Uterus (tissue), 2 donors: ENCODE measurements around the gene CABCOCO1.

ENCODE experiments used
- POLR2A ChIP-seq, 2 donors: fragments of 450-650 bp; IDR thresholded peaks; one replicate each; pipeline ENCODE4 v1.6.1; 2016; ENCODE audit warnings: antibody characterized with exemption in 2 of 2, mild to moderate bottlenecking in 1 of 2, moderate library complexity in 1 of 2
- TF ChIP-seq, protein P1 (sequence below), 4 experiments: fragments of 200-600 bp in 2 of 4; fragments of 450-650 bp in 2 of 4; sonication (generic) in 2 of 4; IDR thresholded peaks; one replicate each; pipeline ENCODE4 v1.5.1; 2016 to 2019; ENCODE audit warnings: antibody characterized with exemption in 4 of 4, mild to moderate bottlenecking in 2 of 4, moderate library complexity in 1 of 4

DNA sequence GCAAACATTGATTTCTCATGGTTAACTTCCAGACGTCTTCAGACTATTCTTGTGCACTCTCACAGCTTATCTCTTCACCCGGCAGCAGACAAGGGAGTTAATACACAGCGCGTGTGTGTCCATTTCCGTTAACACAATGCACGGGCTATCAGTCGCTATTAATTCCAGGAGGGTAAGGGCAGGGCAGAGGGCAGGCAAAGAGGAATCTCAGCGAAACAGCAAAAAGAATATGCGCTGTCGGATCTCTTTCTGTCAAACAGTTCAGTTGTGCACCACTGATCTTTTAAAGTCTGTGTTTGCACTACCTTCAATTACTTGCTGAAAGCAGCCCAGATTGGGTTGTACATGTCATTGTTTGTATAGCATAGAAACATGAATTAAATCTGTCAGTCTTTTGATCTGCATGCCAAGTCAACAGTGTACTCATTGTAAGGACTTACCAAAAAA is 41.1 kb upstream of the CABCOCO1 start:
- TF ChIP-seq, protein P1, sequence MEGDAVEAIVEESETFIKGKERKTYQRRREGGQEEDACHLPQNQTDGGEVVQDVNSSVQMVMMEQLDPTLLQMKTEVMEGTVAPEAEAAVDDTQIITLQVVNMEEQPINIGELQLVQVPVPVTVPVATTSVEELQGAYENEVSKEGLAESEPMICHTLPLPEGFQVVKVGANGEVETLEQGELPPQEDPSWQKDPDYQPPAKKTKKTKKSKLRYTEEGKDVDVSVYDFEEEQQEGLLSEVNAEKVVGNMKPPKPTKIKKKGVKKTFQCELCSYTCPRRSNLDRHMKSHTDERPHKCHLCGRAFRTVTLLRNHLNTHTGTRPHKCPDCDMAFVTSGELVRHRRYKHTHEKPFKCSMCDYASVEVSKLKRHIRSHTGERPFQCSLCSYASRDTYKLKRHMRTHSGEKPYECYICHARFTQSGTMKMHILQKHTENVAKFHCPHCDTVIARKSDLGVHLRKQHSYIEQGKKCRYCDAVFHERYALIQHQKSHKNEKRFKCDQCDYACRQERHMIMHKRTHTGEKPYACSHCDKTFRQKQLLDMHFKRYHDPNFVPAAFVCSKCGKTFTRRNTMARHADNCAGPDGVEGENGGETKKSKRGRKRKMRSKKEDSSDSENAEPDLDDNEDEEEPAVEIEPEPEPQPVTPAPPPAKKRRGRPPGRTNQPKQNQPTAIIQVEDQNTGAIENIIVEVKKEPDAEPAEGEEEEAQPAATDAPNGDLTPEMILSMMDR (IDR thresholded peaks at IDR 0.05), result no peak
- TF ChIP-seq POLR2A (IDR thresholded peaks at IDR 0.05), result no peak
